Measurements from ENCODE around the gene FOXM1. TPM values are rescaled to one million over a fixed set of nuclear protein-coding genes. Genes with fewer than 3 reads are reported as not detected.

FOXM1 gene
- total RNA-seq, 1 donor from 2014 or later: 14.3 TPM

DNA sequence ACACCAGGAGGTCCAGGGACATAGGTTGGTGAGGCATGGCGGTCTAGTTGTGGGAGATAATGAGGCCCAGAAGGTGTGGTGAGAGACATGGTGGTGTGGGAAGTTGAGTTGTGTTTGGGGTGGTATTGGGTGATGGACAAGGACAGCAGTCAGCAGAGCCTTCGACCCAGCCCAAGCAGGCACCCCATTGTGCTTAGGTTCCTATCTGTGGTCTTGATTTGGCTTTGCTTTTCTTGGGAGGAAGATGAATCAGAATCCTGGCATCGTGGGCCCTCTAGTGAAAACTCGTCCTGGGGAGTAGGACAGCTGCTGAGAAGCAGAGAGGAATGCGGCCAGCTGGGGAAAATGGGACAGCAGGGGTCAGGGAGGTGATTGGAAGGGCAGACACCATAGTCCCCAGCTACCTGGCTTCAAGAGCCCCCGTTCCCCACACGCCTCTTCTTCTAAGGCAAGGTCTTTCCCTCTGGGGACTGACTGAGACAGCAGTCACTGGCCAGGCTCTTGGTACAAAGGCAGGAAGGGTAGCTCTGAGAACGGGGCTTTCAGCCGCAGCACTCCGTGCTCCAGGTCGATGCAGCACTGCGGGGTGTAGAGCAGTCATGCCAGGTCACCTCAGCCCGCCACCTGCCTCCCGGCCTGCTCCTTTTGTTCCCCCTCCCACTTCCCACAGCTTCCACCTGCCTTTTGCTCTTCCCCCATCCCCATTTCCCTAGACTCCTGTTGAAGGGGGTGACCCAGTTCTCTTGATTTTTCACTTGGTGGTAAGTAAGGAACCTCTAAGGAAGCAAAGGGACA is 50.1 kb downstream of the FOXM1 start:
- H3K27me3 ChIP-seq (ENCODE audit: control insufficient read depth, insufficient read depth, low read length): no peaks in the 10 kb centered on the region
- no peak for DNase-seq (ENCODE audit: low read depth)
- peaks cover 1% of the 10 kb centered on the region for H3K36me3 ChIP-seq (ENCODE audit: control insufficient read depth, insufficient read depth, low read length)
- TF ChIP-seq, protein P1, sequence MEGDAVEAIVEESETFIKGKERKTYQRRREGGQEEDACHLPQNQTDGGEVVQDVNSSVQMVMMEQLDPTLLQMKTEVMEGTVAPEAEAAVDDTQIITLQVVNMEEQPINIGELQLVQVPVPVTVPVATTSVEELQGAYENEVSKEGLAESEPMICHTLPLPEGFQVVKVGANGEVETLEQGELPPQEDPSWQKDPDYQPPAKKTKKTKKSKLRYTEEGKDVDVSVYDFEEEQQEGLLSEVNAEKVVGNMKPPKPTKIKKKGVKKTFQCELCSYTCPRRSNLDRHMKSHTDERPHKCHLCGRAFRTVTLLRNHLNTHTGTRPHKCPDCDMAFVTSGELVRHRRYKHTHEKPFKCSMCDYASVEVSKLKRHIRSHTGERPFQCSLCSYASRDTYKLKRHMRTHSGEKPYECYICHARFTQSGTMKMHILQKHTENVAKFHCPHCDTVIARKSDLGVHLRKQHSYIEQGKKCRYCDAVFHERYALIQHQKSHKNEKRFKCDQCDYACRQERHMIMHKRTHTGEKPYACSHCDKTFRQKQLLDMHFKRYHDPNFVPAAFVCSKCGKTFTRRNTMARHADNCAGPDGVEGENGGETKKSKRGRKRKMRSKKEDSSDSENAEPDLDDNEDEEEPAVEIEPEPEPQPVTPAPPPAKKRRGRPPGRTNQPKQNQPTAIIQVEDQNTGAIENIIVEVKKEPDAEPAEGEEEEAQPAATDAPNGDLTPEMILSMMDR (IDR thresholded peaks at IDR 0.05; ENCODE audit: insufficient read depth, low read length, poor library complexity, severe bottlenecking): no peak
- no peak overlapping the region for H3K4me3 ChIP-seq (ENCODE audit: low read depth, low read length)

DNA sequence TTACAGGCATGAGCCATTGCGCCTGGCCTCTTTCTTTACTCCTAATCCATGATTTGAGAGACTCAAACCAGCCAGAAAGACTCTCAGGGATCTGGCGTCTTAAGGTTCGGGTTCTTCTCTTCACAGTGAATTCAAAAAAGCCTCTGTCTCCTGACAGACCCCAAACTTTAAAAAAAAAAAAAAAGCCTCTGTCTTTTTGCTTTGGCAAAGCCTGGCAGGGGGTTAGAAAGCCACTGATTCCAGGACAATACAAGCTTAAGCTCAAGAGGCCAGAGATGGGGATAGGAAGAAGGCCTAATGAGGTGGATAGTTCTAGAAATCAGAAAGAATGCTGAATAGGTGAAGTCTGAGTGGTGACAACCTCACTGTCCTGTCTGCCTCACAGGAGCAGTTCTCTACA is 50.9 kb downstream of the FOXM1 start:
- Histone ChIP-seq H3K36me3 (ENCODE audit: control insufficient read depth, insufficient read depth, low read length) (peaks cover 1% of the 10 kb centered on the region), H3K4me3 (ENCODE audit: low read depth, low read length) (no peak overlapping the region), H3K27me3 (ENCODE audit: control insufficient read depth, insufficient read depth, low read length) (no peaks in the 10 kb centered on the region)
- TF ChIP-seq, protein P1 (IDR thresholded peaks at IDR 0.05; ENCODE audit: insufficient read depth, low read length, poor library complexity, severe bottlenecking): no peak
- no peak for DNase-seq (ENCODE audit: low read depth)

DNA sequence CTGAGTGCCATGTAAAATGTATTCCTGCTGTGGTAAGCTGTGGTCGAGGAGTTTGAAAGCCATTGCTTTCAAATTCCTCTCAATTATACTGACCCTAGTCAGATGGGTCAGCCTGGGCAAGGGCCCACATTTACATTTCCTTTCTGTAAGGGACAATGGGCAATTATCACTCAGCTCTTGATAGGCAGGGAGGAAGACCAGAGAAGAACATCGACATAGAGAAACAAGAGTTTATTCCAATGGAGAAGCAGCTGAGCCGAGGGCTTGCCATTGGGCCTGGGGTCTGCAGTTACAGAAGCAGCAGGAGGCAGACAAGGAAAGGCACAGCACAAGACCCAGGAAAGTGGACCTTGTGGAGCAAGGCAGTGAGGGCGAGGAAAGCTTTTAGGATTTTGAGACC is 51.8 kb downstream of the FOXM1 start:
- TF ChIP-seq, protein P1 (IDR thresholded peaks at IDR 0.05; ENCODE audit: insufficient read depth, low read length, poor library complexity, severe bottlenecking): no peak
- Histone ChIP-seq H3K4me3 (ENCODE audit: low read depth, low read length) (no peak overlapping the region), H3K36me3 (ENCODE audit: control insufficient read depth, insufficient read depth, low read length) (peaks cover 1% of the 10 kb centered on the region), H3K27me3 (ENCODE audit: control insufficient read depth, insufficient read depth, low read length) (no peaks in the 10 kb centered on the region)
- DNase-seq (ENCODE audit: low read depth): no peak

DNA sequence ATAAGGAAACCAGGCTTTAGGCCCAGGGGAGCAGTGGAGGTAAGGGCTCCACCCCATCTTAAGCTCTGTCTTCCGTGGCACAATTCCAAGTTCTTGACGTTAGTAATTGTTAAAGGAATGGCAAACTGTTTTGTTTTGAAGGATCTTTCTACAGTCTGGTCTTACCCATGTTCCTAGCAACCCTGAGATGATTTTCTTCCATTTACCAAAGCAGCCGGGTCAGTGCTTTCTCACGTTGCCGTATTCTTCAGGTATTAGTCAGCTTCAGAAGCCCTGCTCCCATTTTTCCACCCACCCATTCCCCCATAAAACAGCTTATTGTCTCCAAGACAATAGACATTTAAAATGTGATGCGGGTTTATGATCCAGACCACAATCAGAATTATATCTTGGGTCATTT is 52.4 kb downstream of the FOXM1 start:
- no peak for DNase-seq (ENCODE audit: low read depth)
- TF ChIP-seq, protein P1 (IDR thresholded peaks at IDR 0.05; ENCODE audit: insufficient read depth, low read length, poor library complexity, severe bottlenecking): no peak
- Histone ChIP-seq H3K27me3 (ENCODE audit: control insufficient read depth, insufficient read depth, low read length) (no peaks in the 10 kb centered on the region), H3K36me3 (ENCODE audit: control insufficient read depth, insufficient read depth, low read length) (peaks cover 1% of the 10 kb centered on the region), H3K4me3 (ENCODE audit: low read depth, low read length) (no peak overlapping the region)

DNA sequence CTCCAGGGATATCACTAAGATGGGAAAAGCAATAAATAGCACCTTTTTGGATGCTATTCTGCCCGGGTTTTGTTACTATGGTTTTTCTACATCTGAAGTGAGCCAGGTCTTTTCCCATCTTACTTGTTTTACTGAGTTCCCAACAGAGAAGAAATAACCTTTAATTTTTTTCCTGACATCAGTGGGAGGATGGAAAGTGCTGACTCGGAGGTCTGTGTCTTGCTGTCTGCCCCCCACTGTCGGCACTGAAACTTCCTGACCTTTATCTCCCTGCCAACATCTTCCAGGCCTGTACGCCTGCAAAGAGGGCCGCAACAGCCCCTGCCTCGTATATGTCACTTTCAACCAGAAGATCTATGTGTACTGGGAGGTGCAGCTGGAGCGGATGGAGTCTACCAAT is 53.5 kb downstream of the FOXM1 start:
- TF ChIP-seq, protein P1 (IDR thresholded peaks at IDR 0.05; ENCODE audit: insufficient read depth, low read length, poor library complexity, severe bottlenecking): no peak
- no peak for DNase-seq (ENCODE audit: low read depth)
- Histone ChIP-seq H3K4me3 (ENCODE audit: low read depth, low read length) (no peak overlapping the region), H3K27me3 (ENCODE audit: control insufficient read depth, insufficient read depth, low read length) (no peaks in the 10 kb centered on the region), H3K36me3 (ENCODE audit: control insufficient read depth, insufficient read depth, low read length) (peaks cover 1% of the 10 kb centered on the region)

DNA sequence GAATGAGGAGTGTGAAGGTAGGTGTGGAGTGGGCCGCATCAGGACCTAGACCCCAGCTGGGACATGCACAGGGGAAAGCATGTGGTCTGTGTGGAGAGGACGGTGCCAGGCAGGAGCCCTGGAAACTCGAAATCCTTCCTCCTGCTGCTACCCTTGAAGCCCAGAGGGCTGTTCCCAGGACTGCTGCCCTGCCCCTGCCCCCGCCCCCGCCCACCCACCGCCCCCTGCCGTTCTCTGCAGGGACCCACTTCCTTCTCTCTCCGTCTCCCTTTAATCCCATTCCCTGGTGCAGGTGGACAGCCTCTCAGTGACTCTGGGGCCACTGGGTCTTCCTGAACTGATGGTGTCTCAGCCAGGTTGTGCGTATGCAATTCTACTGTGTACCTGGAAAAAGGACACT is 56.5 kb downstream of the FOXM1 start:
- H3K36me3 ChIP-seq (ENCODE audit: control insufficient read depth, insufficient read depth, low read length): peaks cover 1% of the 10 kb centered on the region
- H3K27me3 ChIP-seq (ENCODE audit: control insufficient read depth, insufficient read depth, low read length): no peaks in the 10 kb centered on the region
- H3K4me3 ChIP-seq (ENCODE audit: low read depth, low read length): no peak overlapping the region
- no peak for DNase-seq (ENCODE audit: low read depth)
- TF ChIP-seq, protein P1 (IDR thresholded peaks at IDR 0.05; ENCODE audit: insufficient read depth, low read length, poor library complexity, severe bottlenecking): no peak

Data from kidney epithelial cell (primary cell).